GM18519 (cell line): ENCODE measurements around the gene NR2F1.

Experiments used
- ATAC-seq: cut with Tn5 transposase; IDR thresholded peaks from one replicate; pipeline ENCODE4 v1.9.1; 2021; ENCODE audit warnings: mild to moderate bottlenecking, moderate library complexity; ENCODE audit not compliant: unreplicated experiment, low FRiP score

The NR2F1 gene

GRCh38 chr5:93589829-93590215 lies 6.8 kb downstream of the NR2F1 start:
- ATAC-seq: no peak

- ATAC-seq: no peak
Measured at GRCh38 chr5:93590493-93590892, 7.5 kb downstream of the NR2F1 start.

DNA sequence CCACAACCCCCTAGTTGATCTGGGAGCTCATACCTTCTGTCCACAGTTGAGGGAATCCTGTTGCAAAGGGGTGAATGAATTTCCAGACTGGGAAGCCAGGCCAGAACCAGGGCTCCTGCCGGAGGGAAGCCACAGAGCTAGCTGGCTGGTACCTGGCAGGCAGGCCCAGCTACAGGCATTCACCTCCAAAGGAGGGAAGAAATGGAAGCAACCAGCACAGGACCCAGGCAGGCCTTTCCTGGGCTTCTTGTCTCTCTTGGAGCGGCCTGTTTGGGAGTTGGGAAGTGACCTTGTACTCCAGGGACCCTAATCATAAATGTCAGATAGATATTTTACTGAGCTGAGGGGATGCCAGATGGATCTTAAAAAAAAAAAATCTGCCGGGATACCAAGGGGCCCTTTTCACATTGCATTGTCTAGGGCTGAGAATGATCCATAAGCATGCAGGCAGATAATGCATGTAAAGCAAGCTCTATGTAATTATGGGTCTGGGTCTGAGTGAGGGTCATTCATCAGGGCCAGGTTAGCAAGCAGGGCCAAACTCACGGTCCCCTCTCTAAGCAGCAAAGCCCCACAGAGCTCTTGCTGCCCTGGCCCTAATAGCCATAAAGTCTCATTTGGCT lies 8.4 kb downstream of the NR2F1 start:
- ATAC-seq: no peak

DNA sequence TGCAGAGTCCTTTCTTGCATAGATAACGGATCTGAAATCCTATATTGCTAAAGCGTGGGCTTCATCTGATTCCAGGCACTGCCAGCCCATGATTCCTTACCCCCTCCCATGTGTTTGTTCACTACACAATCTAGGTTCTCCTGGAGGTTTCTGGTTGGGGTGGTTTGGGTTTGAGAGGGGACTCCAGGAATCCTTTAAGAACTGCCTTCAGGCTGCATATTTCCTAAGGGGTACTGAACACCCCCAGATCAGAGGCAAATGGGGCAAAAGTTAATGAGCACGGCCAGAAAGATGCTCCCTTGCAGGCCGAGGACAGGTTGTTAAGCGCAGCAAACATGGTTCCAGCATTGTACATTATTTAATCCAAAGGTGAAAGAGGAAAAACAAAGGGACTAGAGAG lies 9.9 kb downstream of the NR2F1 start:
- no peak for ATAC-seq

- ATAC-seq: no peak
Measured at GRCh38 chr5:93593476-93594131, 10.6 kb downstream of the NR2F1 start.

- ATAC-seq: no peak
Measured at GRCh38 chr5:93594591-93595419, 11.8 kb downstream of the NR2F1 start.

DNA sequence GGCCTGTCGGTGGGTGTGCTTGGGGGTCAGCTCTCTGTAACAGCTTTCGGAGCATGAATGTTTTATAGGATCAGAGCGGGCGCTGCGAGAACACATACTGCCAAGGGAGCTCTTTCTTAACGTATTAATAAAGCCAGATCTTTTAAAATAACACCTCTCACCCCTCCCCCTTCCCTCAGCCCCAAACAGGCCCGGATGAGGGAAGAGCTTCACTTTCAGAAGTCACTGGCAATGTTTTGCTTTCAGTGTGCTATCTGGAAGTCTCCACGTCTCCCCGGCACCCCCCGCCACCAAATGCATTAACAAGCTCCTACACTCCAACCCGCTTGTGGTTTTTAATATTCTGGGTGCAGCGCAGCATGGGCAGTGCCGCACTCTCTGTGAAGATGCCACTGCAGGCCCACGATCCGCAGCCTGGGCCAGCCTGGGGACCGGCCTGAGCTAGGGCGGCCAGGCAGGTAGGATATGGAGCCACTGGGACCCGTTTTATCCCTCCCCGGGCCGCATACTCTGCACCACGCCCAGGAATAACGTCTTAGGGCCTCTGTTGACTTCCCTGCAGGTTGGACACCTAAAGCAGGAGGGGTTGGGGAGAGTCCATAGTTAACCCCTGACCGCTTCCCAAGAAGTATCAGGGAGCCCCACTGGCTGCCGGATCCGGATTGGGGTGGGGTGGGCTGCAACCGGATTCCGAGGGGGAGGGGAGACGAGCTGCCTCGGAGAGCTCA lies 12.6 kb downstream of the NR2F1 start:
- ATAC-seq: no peak

DNA sequence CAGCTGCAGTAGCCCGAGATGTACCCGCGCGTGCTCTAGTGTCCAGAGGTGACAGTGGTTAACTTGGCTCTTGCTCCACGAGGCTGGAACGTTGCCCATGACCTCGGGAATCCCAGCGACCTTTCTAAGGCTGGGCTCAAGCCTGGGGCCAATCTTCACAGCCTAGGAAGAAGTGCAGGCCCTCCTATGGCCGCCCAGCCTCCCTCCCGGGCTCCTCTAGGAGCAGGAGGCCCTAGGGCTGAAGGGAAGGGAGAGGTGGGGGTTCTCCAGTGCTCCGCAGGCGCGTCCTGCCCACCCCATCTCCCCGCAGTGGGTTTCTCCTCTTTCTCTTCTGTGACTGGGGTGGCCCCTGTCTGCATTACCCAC lies 13.3 kb downstream of the NR2F1 start:
- no peak for ATAC-seq

DNA sequence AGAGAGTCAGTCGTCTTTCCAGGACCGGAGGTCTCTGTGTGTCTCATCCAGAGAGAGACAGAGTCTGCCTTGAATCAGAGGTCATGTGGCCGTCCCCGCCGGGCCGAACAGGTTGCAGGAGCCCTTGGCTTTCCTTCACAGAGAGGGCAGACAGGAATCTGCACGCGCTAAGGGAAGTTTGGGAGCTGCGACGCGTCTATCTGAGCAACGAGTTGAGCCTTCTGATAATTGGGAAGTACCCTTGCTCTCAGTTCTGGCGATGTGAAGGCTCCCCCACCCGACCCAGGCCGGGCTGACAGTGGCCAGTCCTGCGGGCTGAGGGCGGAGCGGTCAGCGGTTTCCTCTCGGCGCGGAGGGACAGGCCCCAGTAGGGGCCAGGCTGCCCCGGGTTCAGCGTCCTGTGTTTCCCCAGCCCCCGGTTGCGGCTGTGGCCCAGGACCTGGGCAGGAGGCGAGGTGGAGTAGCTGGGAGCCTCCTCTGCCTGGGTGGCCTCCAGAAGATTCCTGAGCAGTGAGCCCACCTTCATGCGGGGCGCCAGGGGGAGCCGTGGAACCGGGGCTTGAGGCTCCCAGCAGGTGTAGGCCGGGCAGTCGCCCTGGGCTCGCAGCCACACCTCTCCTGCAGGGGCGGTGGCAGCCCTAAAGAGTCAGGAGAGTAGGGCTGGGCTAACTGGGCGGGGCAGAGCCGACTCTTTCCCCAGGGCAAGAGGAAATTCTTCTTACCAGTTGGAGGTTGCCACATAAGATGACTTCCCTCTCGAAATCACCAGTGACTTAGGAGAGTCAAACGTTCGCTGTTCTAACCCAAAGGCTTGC lies 13.9 kb downstream of the NR2F1 start:
- no peak for ATAC-seq

DNA sequence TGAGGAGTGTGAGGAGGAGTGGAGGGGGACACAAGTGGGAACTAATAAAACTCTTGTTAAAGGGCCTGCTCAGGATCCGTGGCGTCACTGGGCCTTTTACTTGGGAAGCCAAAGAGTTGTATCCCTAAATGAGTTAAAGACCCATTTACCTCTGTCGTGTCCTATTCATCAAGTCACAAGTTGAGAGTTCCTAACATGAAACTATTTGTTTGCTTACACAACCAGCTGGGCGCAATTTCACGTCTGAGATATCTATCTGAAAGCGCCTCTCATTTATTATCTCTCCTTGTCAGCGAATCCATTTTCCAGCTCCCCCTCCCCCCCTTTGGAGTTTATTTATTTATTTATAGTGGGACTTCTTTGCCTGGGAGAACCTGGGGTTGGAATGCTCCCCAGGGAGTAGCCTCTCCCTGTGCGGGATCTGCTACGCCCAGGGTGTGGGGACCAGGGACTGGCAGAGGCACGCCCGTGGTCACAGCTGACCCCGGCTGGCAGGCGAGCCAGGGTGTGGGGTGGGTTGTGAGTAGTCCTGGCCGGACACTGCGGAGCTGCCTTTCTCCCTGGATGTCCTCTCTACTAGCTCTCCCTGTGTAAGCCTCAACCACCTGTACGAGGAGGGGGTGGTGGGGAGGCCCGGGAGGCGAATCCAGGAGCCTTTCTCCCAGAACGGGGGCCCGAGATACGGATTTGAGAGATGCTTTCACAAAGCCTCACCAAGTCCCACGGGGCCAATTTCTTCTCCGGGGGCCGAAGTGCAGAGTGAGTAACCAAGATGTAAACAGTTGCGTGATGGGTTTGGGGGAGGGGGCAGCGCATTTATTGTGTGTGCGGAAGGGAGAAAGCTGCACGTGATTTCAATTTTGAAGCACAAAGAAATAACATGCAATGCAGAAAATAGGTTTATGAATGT lies 15.3 kb downstream of the NR2F1 start:
- ATAC-seq: no peak

DNA sequence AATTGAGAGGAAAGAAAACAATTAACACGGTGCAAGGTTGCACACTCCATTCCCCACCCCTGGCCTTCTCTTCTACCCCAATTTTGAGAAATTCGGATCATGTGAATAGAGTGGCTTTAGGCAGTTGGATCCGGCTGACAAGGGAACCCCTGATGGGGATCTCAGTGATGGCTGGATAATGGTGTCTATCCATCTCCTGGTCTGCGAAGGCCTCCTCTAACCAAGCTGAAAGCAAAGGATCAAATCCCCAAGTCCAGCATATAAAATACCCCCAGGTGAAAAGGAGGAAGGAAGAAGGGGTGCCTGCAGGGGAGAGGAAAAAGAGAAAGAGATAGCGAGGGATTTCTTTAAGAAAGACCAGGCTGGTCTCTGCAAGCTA lies 16.0 kb downstream of the NR2F1 start:
- no peak for ATAC-seq

GRCh38 chr5:93599399-93600120 lies 16.5 kb downstream of the NR2F1 start:
- no peak for ATAC-seq

DNA sequence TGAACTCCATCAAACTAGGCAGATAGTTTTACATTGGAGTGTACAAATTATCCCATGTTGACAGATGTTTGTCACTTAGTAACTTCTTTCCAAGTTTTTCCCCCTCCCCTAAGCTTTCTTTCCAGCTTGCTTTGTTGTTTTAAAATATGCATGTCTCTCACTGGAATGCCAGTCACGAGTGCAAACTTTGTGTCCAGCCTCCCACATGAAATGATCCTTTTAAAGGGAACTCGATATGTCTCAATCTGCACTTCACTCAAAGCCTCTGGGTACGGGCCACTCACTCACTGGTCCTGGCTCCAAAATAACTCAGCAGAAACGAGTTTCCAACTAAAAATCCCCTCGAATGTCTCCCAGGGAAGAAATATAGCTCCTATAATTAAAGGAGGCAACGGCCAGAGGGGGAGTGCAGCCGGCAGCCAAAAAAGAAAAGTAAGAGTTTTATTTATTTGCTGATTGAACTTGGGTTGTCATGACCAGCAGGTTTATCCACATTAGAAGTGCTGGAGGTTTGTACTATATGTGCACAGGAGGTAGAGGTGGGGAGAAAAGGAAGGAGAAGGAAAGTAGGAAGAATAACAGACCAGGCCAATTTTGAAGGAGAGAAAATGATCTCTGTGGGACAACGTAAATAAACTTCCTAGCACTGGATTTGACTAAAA lies 17.5 kb downstream of the NR2F1 start:
- no peak for ATAC-seq

- ATAC-seq: no peak
Measured at GRCh38 chr5:93601071-93601801, 18.2 kb downstream of the NR2F1 start.

DNA sequence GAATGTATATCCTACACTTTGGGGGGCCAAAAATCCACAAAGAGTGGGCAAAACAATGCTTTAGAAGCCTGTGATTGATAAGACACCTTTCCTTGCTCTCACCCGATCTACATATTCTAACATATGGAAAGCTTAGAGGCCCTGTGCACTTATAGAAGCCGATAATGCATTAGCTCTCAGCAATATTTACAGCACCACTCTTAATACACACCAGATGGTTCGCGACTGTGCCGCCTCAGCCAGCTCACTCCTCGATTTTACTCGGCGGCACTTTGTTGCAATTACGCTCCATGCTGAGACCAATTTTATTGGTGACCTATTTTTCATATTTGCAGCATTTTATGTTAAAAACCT lies 18.8 kb downstream of the NR2F1 start:
- ATAC-seq: no peak

DNA sequence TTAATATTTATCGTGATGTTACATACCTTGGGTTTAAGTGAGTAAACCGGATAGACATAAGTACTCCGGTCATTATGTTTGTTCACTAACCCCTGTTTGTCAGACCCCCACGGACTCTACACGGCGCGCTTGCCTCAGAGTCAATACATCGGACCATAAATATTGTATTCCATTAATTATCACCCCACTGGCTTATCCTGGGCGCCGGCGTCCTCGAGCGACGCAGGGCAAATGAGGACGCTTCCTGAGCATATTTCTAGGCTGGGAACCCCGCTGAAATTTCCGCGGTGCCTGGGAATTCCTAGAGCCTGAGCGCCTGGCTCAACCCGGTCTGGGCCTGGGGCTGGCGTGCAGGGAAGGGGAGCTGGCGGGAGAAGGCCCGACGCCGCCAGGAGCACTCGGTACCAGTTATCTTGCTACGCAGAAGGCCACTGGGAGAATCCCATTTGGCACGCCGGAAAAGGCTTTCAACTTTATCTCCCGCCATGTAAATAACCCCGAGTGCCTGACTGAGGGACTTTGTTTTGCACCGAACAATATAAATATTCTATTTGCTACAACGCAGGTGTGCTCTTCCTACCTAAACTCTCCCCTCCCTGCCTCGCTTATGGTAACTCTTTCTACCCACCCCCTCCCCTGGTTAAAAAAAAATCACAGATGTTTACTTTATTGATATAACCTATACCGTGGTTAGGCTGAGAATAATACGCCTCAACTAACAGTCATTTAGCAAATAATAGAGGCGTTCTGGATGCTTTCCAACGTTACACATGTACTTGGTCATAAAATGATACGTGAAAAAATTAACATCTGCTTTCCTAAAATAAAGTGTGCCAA lies 19.4 kb downstream of the NR2F1 start:
- no peak for ATAC-seq
